HepG2 (cell line): ENCODE results near the gene SLC22A4. TPM values are rescaled to one million over a fixed set of nuclear protein-coding genes. Genes with fewer than 3 reads are reported as not detected.

Experiments used
- ATAC-seq: fragments of 200-7000 bp; cut with Tn5 transposase; 3 replicates; pipeline ENCODE4 v1.9.1; 2020; ENCODE audit warnings: mild to moderate bottlenecking, moderate library complexity
- BruUV-seq: library from RNA; stranded (reverse); fragments of 400-500 nt; replicated peaks from 2 replicates; lab custom pipeline; 2021; lab: Mats Ljungman, UMichigan
- CTCF ChIA-PET: fragments of 300-600 bp; formaldehyde crosslinking; extraction: SDS; loops from one replicate; lab custom pipeline; 2021; ENCODE audit warnings: low total read pairs, inconsistent platforms, low intra/inter-chr PET ratio; lab: Yijun Ruan, JAX
- POLR2A ChIA-PET: fragments of 350-600 bp; sonication (Branson Sonifier 250); formaldehyde crosslinking; loops from one replicate; lab custom pipeline; 2020; ENCODE audit warnings: antibody characterized with exemption, inconsistent platforms; lab: Yijun Ruan, JAX
- DNase-seq: peaks from one replicate; pipeline ENCODE4 v3.0.0-alpha.2; 2015; ENCODE audit warnings: low spot score
- FAIRE-seq: peaks from 3 replicates; lab custom pipeline; 2011; peaks lifted over from hg19 to GRCh38; lab: Jason Lieb, UNC
- H2AFZ ChIP-seq: one replicate; pipeline ENCODE4 v1.6.1; 2011; ENCODE audit warnings: low read length, inconsistent platforms
- H3K27ac ChIP-seq: fragments of 300-600 bp; 3 replicates; pipeline ENCODE4 v1.8.0; 2011; ENCODE audit warnings: mixed run types, mild to moderate bottlenecking, mixed read lengths, low read length, inconsistent platforms; ENCODE audit not compliant: insufficient read depth; ENCODE audit errors: extremely low read length
- H3K27me3 ChIP-seq, 2 experiments: fragments of 200-600 bp in 1 of 2; 2 replicates in 1 of 2; 3 replicates in 1 of 2; pipeline versions ENCODE4 v1.6.0 to v1.8.0; 2011; ENCODE audit warnings: low read length in 2 of 2, mild to moderate bottlenecking in 2 of 2, moderate library complexity in 2 of 2, inconsistent platforms in 1 of 2; ENCODE audit not compliant: insufficient read depth in 2 of 2, control insufficient read depth in 1 of 2
- H3K36me3 ChIP-seq, 2 experiments: fragments of 200-600 bp in 1 of 2; replicated peaks in 1 of 2; 2 replicates in 1 of 2; 3 replicates in 1 of 2; pipeline versions ENCODE4 v1.5.1 to v1.8.0; 2011; ENCODE audit warnings: low read length in 2 of 2, inconsistent platforms in 1 of 2; ENCODE audit not compliant: insufficient read depth in 2 of 2, control insufficient read depth in 1 of 2
- H3K4me1 ChIP-seq: 2 replicates; pipeline ENCODE4 v1.5.1; 2012; ENCODE audit warnings: low read length, inconsistent platforms; ENCODE audit not compliant: insufficient read depth
- H3K4me2 ChIP-seq: 2 replicates; pipeline ENCODE4 v1.6.0; 2011; ENCODE audit warnings: low read depth, low read length, inconsistent platforms
- H3K4me3 ChIP-seq, 3 experiments: fragments of 200-600 bp in 1 of 3; sonication (generic), shearing (Covaris generic) in 1 of 3; replicated peaks in 1 of 3; 2 replicates each; pipeline ENCODE4 v1.5.1; 2011 to 2016; ENCODE audit warnings: low read length in 3 of 3, inconsistent platforms in 2 of 3, low read depth in 2 of 3, mild to moderate bottlenecking in 2 of 3, control low read depth in 1 of 3, mixed read lengths in 1 of 3; ENCODE audit not compliant: insufficient read depth in 1 of 3
- H3K79me2 ChIP-seq: one replicate; pipeline ENCODE4 v1.6.1; 2011; ENCODE audit warnings: low read length, inconsistent platforms; ENCODE audit not compliant: insufficient read depth
- H3K9ac ChIP-seq: 2 replicates; pipeline ENCODE4 v1.6.0; 2011; ENCODE audit warnings: mild to moderate bottlenecking, low read depth, low read length, inconsistent platforms; ENCODE audit not compliant: insufficient read depth
- H3K9me3 ChIP-seq: 2 replicates; pipeline ENCODE4 v1.5.1; 2012; ENCODE audit warnings: mild to moderate bottlenecking, low read length
- H4K20me1 ChIP-seq: 2 replicates; pipeline ENCODE4 v1.6.0; 2011; ENCODE audit warnings: inconsistent platforms, mild to moderate bottlenecking, low read length, moderate library complexity; ENCODE audit not compliant: insufficient read depth
- NRL ChIP-seq: sonication (generic); formaldehyde crosslinking; IDR thresholded peaks from 2 replicates; pipeline ENCODE4 v1.5.0; 2020; ENCODE audit warnings: missing genetic modification reagents, mild to moderate bottlenecking, moderate library complexity, borderline replicate concordance
- RARA ChIP-seq: IDR thresholded peaks from 2 replicates; pipeline ENCODE4 v1.6.1; 2016; ENCODE audit warnings: missing genetic modification reagents, missing compliant biosample characterization
- TBX3 ChIP-seq: fragments of 450-650 bp; IDR thresholded peaks from 2 replicates; pipeline ENCODE4 v1.6.1; 2017; ENCODE audit warnings: antibody characterized with exemption, mild to moderate bottlenecking, inconsistent platforms, borderline replicate concordance
- ZNF138 ChIP-seq: sonication (generic); formaldehyde crosslinking; IDR thresholded peaks from 2 replicates; pipeline ENCODE4 v1.5.0; 2020; ENCODE audit warnings: mild to moderate bottlenecking, low read depth, missing genetic modification reagents
- ZNF260 ChIP-seq: sonication (generic); formaldehyde crosslinking; IDR thresholded peaks from 2 replicates; pipeline ENCODE4 v1.4.0; 2020; ENCODE audit warnings: missing genetic modification reagents, low read depth, mild to moderate bottlenecking, borderline replicate concordance
- WGBS: methylation state at CpG from one replicate; pipeline ENCODE4 v1.1.6; 2017; ENCODE audit warnings: low lambda C conversion rate; 5-methylcytosine and 5-hydroxymethylcytosine counted together
- in situ Hi-C: cut with HindIII; loops from 2 replicates; pipeline ENCODE4 v1.10.0; 2017; ENCODE audit warnings: low pct_unique_long_range_greater_than_20kb; ENCODE audit not compliant: extremely low pct_ligation_motif_present
- intact Hi-C: fragments of 100-400 bp; cut with micrococcal nuclease; formaldehyde crosslinking; loops from one replicate; pipeline ENCODE4 v1.10.0; 2022; ENCODE audit not compliant: unreplicated experiment
- polyA plus RNA-seq, 8 experiments: library from polyadenylated mRNA; depleted of rRNA in 3 of 8; stranded (reverse) in 7 of 8; unstranded in 1 of 8; fragments of >200 nt; fragmentation: Illumina TruSeq in 4 of 8; extraction: Trizol in 4 of 8; gene quantifications; 2 replicates each; pipeline versions ENCODE4 v1.2.1 to v1.2.3, GENCODE V29; 2011 to 2016; ENCODE audit warnings: low read depth in 4 of 8, missing spikeins in 1 of 8, mixed read lengths in 1 of 8; ENCODE audit not compliant: insufficient read depth in 1 of 8
- total RNA-seq, 5 experiments: library from RNA; depleted of rRNA; stranded (reverse); fragments of >200 nt; fragmentation: Illumina TruSeq; extraction: Trizol; gene quantifications; 2 replicates each; pipeline ENCODE4 v1.2.3, GENCODE V29; 2016; ENCODE audit warnings: low read depth in 1 of 5
- TF ChIP-seq, protein P1 (sequence below), 2 experiments: fragments of 450-650 bp in 1 of 2; sonication (generic) in 1 of 2; formaldehyde crosslinking in 1 of 2; IDR thresholded peaks; 2 replicates each; pipeline versions ENCODE4 v1.6.1 to v1.8.0; 2016 to 2022; ENCODE audit warnings: antibody characterized with exemption in 1 of 2, mild to moderate bottlenecking in 1 of 2, missing genetic modification reagents in 1 of 2

Gene SLC22A4
- total and polyA plus RNA-seq, 2 of the 13 experiments (the other 11 are each of a cell fraction or from before 2014, with no cell fraction given), result 0.33 to 0.62 TPM

DNA sequence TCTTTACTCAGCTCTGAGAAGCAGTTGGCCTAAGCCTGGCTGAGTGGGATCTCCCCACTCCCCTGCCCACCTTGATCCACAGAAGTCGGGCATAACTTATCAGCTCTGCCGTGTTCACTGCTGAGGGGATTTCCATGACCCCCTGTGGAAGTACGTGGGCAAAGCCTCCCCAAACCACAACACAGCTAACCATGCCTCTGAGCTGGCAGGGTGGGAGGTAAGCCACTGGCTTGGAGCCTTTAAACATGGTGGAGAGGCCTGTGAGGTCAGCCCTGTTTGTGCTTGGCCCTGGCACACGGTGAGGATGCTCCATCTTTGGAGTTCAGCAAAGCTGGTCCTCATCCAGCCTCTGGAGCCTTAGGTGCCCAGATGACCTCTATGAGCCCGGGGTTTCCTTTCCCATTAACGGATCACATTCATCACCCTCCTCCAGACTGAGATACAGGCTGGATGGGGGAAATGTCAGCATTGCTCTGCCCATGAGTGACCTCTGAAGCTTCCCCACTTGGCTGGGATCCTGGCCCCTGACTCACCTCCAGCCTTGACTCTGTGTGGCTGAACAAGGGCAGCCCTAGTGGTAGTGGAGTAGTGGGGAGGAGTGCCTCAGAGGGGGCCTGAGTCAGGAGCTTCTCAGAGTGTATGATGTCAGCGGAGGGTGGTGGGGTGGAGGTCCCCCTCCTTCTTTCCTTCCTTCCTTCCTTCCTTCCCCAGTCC, 30.5 kb upstream of the SLC22A4 start:
- Histone ChIP-seq H3K27ac (no peak overlapping the region), H3K9me3 (no peaks in the 10 kb centered on the region), H4K20me1 (no peaks in the 10 kb centered on the region), H3K79me2 (no peaks in the 10 kb centered on the region), H3K4me3 (no peak overlapping the region), H2AFZ (no peak overlapping the region), H3K4me2 (no peak overlapping the region), H3K4me1 (peaks cover 35% of the 10 kb centered on the region), H3K9ac (no peak overlapping the region), H3K36me3 (no peaks in the 10 kb centered on the region), H3K27me3 (peaks cover 3 to 10% of the 10 kb centered on the region in 2 experiments; a peak in 3 of 5 replicates)
- CTCF ChIA-PET, result no interaction called here
- BruUV-seq, result no TSS peak
- DNase-seq (no peak), ATAC-seq (no peak), FAIRE-seq (no peak)
- in situ Hi-C loops, result no loop called here
- POLR2A ChIA-PET, result interaction anchor here (1.4 kb wide), 1 partner anchor 31 kb away, joined by 3 read pairs; the partner anchor contains the start of gene SLC22A4
- WGBS, result 89% methylated on average over 1 of the region's 7 CpGs
- intact Hi-C loops, result no loop called here
- no peak for TF ChIP-seq ZNF260
- TF ChIP-seq RARA, result peak; percentile 36; the same call in 1 of the 2 replicates

DNA sequence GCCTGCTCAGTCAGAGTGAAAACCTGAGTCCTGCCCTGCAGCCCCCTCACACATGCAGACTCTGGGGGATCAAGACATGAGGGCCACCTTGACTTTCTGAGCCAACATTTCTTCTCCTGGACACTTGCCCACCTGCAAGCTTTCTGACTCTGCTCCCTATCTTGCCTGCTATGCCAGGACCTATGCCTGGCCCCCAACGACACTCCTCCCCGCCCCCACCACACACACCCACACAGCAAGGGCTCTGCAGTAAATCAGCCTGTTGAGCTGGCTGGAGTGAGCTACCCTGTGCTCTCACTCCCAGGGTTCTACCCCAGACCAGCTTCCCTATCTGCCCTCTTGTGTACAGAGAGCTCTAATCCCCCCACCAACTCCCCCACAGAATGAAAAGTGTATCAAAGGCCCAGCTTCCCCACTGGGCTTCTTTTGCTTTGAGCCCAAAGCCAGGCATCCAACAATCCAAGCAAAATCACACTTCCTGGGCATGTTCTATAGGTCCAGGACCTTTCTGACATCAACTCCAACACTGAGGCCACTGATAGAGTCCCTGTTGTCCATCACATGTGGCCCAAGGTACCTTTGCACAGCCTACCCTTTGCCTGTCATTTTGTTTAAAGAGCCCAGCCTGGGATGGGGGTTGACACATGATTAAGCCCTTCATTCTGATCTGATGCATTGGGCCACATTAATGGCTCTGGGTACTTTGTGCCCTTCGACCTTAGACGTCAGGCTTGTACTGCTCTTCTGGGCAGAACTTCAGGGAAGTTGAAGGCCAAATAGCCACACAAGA, 29.5 kb upstream of the SLC22A4 start:
- H3K4me2 ChIP-seq, result no peak overlapping the region
- no peak overlapping the region for H2AFZ ChIP-seq
- H3K4me1 ChIP-seq, result peaks cover 42% of the 10 kb centered on the region
- TF ChIP-seq NRL (CRISPR knock-in tag), result no peak
- TF ChIP-seq ZNF138, result no peak
- TF ChIP-seq, protein P1, sequence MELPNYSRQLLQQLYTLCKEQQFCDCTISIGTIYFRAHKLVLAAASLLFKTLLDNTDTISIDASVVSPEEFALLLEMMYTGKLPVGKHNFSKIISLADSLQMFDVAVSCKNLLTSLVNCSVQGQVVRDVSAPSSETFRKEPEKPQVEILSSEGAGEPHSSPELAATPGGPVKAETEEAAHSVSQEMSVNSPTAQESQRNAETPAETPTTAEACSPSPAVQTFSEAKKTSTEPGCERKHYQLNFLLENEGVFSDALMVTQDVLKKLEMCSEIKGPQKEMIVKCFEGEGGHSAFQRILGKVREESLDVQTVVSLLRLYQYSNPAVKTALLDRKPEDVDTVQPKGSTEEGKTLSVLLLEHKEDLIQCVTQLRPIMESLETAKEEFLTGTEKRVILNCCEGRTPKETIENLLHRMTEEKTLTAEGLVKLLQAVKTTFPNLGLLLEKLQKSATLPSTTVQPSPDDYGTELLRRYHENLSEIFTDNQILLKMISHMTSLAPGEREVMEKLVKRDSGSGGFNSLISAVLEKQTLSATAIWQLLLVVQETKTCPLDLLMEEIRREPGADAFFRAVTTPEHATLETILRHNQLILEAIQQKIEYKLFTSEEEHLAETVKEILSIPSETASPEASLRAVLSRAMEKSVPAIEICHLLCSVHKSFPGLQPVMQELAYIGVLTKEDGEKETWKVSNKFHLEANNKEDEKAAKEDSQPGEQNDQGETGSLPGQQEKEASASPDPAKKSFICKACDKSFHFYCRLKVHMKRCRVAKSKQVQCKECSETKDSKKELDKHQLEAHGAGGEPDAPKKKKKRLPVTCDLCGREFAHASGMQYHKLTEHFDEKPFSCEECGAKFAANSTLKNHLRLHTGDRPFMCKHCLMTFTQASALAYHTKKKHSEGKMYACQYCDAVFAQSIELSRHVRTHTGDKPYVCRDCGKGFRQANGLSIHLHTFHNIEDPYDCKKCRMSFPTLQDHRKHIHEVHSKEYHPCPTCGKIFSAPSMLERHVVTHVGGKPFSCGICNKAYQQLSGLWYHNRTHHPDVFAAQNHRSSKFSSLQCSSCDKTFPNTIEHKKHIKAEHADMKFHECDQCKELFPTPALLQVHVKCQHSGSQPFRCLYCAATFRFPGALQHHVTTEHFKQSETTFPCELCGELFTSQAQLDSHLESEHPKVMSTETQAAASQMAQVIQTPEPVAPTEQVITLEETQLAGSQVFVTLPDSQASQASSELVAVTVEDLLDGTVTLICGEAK (IDR thresholded peaks at IDR 0.05), result no peak
- TF ChIP-seq, protein P1 (CRISPR knock-in tag; IDR thresholded peaks at IDR 0.05), result no peak
- no peak for TF ChIP-seq TBX3

More for the DNA sequence above, 29.5 kb upstream of the SLC22A4 start:
- POLR2A ChIA-PET, result interaction anchor here (0.6 to 1.4 kb wide), 3 partner anchors 14 to 318 kb away, joined by 3 to 5 read pairs (median 3); partner anchors contain the start of gene SLC22A4
- no peaks in the 10 kb centered on the region for H3K36me3 ChIP-seq
- H4K20me1 ChIP-seq, result no peaks in the 10 kb centered on the region
- CTCF ChIA-PET, result no interaction called here
- FAIRE-seq, result no peak
- H3K9ac ChIP-seq, result no peak overlapping the region
- H3K27me3 ChIP-seq, result peaks cover 0 to 1% of the 10 kb centered on the region in 2 experiments; a peak in 1 of 5 replicates
- no peaks in the 10 kb centered on the region for H3K9me3 ChIP-seq
- intact Hi-C loops, result no loop called here
- WGBS, result 50% methylated on average over 4 of the region's 4 CpGs
- no peak for DNase-seq
- BruUV-seq, result no TSS peak
- H3K4me3 ChIP-seq, result no peak overlapping the region
- no peak overlapping the region for H3K27ac ChIP-seq
- no peaks in the 10 kb centered on the region for H3K79me2 ChIP-seq
- in situ Hi-C loops, result no loop called here
- no peak for ATAC-seq
